ENCODE results near the gene RTN4IP1.
"Not testable (repeated sequence)": the region's sequence is repeated elsewhere in the genome, so short reads cannot be mapped to it uniquely, and the experiment has no call there.

The RTN4IP1 gene

DNA sequence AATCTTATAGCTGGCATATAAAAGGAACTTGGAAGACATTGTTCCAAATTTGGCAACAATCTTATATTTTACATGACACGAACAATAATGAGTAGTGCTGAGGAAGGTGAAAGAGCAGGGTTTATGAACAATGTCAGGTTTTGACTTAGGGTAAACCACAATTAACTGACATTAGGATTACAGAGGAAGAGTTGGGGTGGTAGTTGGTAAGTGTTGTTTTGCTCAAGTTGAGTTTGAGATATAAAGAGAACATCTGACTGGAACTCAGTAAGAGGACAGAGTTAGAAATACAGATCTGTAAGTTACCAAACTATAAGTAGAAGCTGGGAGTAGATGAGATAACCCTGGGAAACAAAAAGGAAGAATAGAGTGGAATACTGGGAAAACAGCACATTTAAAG, 15.1 kb downstream of the RTN4IP1 start:
- no peaks in the 10 kb centered on the region for H3K9me3 Mint-ChIP-seq
- no peak for DNase-seq
- H3K4me3 Mint-ChIP-seq, result no peak overlapping the region
- no peaks in the 10 kb centered on the region for H3K27me3 Mint-ChIP-seq
- peak overlapping the region in 1 of 2 donors; percentile 34 for H3K27ac Mint-ChIP-seq
- peaks cover 27% of the 10 kb centered on the region for H3K4me1 Mint-ChIP-seq
- ATAC-seq, result no peak

DNA sequence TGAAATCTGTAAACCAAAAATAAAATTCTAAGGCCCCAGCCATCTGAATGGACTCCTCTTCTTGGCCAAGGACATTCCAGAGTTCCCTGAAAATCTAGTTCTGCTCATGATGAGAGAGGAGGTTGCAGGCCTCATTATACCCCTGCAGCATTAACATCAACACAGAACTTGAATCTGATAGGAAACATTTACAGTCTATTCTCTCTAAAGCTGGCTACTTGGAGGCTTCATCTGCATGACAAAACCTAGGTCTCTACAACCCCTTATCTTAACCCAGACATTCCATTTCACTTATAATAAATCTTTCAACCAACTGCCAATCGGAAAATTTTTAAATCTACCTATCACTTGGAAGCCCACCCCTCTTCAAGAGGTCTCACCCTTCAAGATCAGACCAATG, 15.7 kb downstream of the RTN4IP1 start:
- Mint-ChIP-seq H3K4me1 (peaks cover 27% of the 10 kb centered on the region), H3K27me3 (no peaks in the 10 kb centered on the region), H3K9me3 (no peaks in the 10 kb centered on the region), H3K27ac (no peak overlapping the region), H3K4me3 (no peak overlapping the region)
- DNase-seq, result no peak
- ATAC-seq, result no peak

DNA sequence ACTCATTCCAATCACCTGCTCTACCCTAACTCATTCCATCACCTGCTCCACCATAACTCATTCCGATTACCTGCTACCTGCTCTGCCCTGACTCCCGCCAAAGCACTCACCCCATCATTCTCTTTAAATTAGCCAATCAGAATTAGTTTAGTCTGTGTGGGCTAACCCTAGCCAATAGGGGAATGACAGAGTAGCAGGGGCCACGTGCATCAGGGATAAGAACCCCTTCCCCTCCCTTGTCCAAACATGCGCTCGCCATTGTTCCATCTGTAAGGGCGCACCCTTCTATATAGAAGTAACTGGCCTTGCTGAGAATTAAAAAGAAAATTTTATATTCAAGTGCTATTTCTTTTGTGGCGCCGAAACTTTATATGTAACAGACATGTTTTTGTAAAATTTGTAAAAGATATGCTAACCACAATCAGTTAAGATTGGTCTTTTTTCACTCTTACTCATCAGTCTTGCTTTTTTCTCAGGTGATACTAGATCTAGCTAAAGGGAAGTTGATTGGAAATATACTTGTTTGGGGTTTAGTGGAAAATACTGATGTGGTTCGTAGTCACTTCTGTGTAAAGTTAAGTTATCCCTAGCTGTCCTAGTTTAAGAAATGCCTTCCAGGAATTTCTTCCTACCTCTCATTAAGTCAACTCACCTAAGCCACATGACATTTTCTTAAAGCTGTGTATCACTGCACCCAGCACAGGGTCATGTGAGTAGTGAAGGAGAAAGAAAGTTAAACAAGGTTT, 16.5 kb downstream of the RTN4IP1 start:
- no peak overlapping the region for H3K4me3 Mint-ChIP-seq

DNA sequence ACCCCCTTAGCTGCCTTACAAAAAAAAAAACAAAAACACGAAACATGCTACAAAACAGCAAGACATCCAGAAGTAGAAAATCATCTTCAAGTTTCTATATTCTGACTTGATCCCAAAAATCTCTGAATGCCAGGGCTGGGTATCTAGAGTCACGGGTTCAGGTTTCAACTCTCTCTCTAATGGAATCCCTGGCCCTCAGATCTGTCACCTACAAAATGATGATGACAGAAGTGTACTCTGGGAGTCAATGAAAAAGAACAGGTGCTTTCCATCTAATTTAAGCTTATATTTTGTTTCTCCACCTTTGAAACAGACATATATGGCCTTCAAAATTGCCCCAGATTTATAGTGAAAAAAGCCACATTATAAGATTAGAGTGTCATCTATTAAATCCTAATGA, 18.3 kb downstream of the RTN4IP1 start:
- H3K4me3 Mint-ChIP-seq, result no peak overlapping the region
- peaks cover 23% of the 10 kb centered on the region for H3K4me1 Mint-ChIP-seq
- H3K27ac Mint-ChIP-seq, result no peak overlapping the region
- H3K27me3 Mint-ChIP-seq, result no peaks in the 10 kb centered on the region
- no peaks in the 10 kb centered on the region for H3K9me3 Mint-ChIP-seq
- no peak for DNase-seq
- ATAC-seq, result no peak

More for the DNA sequence above, 16.5 kb downstream of the RTN4IP1 start:
- Mint-ChIP-seq H3K27ac (peak overlapping the region; percentile 9 to 18), H3K9me3 (no peaks in the 10 kb centered on the region), H3K27me3 (no peaks in the 10 kb centered on the region), H3K4me1 (peaks cover 27% of the 10 kb centered on the region)
- no peak for DNase-seq
- peak; percentile 37 for ATAC-seq

DNA sequence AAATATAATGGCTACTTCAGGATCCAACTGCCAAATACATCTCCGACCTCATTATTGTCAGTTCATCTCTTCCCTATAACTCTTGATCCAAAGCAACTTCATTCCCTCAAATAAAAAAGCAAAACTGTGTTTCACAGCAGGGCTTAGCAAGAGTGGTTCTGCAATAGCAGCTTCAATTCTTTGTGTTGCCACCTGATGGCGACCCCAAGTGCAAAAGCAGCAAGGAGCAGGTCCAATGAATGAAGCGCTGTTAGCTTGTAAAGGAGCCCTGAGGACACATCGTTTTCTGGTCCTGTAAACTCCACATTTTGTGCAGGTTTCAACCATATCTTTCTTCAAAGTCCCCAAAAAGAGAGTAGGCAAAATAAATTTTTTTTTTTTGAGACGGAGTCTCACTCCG, 19.6 kb downstream of the RTN4IP1 start:
- Mint-ChIP-seq H3K9me3 (no peaks in the 10 kb centered on the region), H3K4me1 (peaks cover 23% of the 10 kb centered on the region), H3K4me3 (no peak overlapping the region), H3K27ac (no peak overlapping the region), H3K27me3 (no peaks in the 10 kb centered on the region)
- ATAC-seq (peak; percentile 50), DNase-seq (peak; percentile 8 to 24)

DNA sequence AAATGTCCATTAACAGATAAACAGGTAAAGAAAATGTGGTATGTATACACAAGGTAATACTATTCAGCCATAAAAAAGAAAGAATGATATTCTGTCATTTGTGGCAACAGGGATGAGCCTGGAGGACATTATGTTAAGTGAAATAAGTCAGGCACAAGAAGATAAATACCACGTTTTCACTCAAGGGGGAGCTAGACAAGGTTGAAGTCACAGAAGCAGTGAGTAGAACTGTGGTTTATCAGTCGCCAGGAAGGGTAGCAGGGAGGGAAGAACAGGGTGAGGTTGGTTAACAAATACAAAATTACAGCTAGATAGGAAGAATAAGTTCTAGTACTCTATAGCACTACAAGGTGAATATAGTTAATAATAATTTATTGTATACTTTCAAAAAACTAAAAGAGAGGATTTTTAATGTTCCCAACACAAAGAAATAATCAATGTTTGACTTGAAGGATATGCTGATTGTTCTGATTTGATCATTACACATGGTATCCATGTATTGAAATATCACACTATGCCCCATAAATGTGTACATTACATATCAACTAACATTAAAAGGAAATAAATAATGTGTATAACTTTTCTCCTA, 21.1 kb downstream of the RTN4IP1 start:
- H3K4me3 Mint-ChIP-seq, result no peak overlapping the region
- peak; percentile 67 for ATAC-seq

DNA sequence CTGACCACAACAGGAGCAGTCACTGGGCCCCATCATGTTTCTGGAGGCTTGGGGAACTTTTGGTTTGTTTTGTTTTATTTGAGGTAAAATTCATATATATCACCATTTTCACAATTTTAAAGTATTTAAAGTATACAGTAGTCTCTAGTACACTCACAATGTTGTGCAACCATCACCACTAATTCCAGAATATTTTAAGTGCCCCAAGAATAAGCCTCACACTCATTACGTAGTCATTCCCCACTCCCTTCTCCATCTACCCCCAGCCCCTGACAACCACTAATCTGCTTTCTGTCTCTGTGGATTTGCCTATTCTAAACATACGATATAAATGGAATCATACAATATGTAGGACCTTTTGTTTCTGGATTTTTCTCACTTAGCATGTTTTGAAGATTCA, 29.0 kb downstream of the RTN4IP1 start:
- Mint-ChIP-seq H3K27me3 (no peaks in the 10 kb centered on the region), H3K4me1 (no peaks in the 10 kb centered on the region), H3K4me3 (no peak overlapping the region), H3K27ac (no peak overlapping the region), H3K9me3 (no peaks in the 10 kb centered on the region)
- no peak for DNase-seq
- ATAC-seq, result no peak

More for the DNA sequence above, 21.1 kb downstream of the RTN4IP1 start:
- Mint-ChIP-seq H3K4me1 (peaks cover 10% of the 10 kb centered on the region), H3K9me3 (no peaks in the 10 kb centered on the region), H3K27ac (no peak overlapping the region), H3K27me3 (no peaks in the 10 kb centered on the region)
- DNase-seq, result peak in 1 of 2 donors; percentile 14

DNA sequence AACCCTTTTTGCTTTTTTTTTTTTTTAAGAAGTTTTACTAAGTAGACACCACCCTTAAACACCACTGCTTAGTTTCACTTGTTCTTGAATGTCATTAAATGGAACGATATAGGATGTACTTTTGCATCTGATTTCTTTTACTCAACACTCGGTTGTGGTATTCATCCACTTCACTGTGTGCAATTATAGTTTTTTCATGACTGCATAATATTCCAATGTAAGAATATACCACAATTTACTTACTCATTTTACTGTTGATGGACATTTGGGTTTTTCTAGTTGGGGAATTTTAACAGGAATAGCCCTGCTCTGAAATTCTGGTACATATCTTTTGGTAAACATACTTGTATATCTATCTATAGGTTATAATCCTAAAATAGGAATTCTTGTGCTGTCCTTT, 29.9 kb downstream of the RTN4IP1 start:
- Mint-ChIP-seq H3K4me3 (no peak overlapping the region), H3K4me1 (no peaks in the 10 kb centered on the region), H3K27me3 (no peaks in the 10 kb centered on the region), H3K27ac (no peak overlapping the region), H3K9me3 (no peaks in the 10 kb centered on the region)
- ATAC-seq, result no peak
- DNase-seq, result no peak

DNA sequence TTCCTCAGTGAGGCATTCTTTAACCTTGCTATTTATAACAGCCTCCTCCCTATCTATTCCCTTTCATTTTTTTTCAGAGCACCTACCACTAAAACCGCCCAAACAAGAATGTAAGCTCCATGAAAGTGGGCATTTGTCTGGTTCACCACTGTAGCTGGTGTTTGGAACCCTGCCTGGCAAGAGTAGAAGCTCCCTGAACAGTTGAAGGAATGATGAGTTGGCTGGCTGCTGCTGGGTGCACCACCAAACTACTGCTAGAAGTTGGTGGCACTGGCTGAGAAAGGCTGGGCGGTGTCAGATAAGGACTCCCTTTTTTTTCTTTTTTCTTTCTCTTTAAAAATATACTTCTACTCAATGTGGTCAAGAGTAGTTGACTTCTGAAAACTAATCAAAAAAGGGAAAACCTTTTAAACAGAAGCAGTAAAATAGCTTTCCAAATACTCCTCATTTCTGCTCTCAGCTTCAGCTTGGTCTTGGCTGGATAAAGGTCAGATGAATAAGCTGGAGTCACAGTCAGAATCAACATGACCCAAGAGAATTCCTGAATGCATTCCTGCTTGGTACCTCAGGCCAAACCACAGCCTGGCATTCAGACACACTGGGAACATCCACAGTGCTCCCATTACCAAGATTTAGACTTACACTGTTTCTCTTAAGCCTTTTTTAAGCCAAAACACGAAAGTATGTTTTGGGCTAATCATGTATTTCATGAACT, 38.0 kb downstream of the RTN4IP1 start:
- H3K27ac Mint-ChIP-seq, result no peak overlapping the region

DNA sequence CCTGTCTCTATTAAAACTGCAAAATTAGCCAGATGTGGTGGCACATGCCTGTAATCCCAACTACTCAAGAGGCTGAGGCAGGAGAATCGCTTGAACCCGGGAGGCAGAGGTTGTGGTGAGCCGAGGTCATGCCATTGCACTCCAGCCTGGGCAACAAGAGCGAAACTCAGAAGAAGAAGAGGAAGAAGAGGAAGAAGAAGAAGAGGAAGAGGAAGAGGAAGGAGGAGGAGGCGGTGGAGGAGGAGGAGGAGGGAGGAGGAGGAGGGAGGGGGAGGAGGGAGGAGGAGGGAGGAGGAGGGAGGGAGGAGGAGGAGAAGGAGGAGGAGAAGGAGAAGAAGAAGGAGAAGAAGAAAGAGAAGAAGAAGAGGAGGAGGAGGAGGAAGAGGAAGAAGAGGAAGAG, 40.4 kb downstream of the RTN4IP1 start:
- not testable (repeated sequence) for H3K27ac Mint-ChIP-seq, H3K4me1 Mint-ChIP-seq, H3K27me3 Mint-ChIP-seq, H3K4me3 Mint-ChIP-seq, DNase-seq, H3K9me3 Mint-ChIP-seq, ATAC-seq

More for the DNA sequence above, 38.0 kb downstream of the RTN4IP1 start:
- DNase-seq (no peak), ATAC-seq (no peak)
- Mint-ChIP-seq H3K4me3 (no peak overlapping the region), H3K9me3 (no peaks in the 10 kb centered on the region), H3K27me3 (no peaks in the 10 kb centered on the region), H3K4me1 (peaks cover 5% of the 10 kb centered on the region)

DNA sequence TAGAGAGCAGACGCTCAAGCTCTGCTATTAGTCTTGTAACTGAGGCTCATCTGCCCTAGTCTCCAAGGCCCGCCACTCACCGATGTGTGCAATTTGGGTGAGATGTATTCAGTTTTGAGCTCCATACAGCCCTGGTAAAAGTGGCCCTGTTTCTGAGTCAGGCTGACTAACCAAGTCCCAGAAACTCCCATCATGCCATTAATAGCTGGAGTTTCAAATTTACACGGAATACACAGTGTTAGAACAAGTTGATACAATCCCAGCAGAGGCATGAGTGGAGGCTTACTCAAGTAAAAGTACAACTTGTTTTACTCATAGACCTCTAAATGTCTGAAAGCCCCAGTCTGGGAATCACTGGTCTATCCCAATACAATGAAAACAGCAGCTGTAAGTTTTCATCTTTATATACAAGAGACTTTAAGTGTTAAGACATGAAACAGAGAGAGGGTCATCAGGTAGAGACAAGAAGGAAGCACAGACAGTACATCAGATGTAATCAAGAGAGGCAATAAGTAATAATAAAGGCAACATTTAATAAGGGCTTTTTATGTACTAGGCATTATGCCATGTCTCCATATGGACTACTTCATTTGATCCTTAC, 42.4 kb downstream of the RTN4IP1 start:
- DNase-seq (no peak), ATAC-seq (no peak)
- Mint-ChIP-seq H3K27me3 (no peaks in the 10 kb centered on the region), H3K4me3 (no peak overlapping the region), H3K4me1 (peaks cover 5% of the 10 kb centered on the region), H3K27ac (peak overlapping the region in 1 of 2 donors; percentile 28), H3K9me3 (no peaks in the 10 kb centered on the region)

DNA sequence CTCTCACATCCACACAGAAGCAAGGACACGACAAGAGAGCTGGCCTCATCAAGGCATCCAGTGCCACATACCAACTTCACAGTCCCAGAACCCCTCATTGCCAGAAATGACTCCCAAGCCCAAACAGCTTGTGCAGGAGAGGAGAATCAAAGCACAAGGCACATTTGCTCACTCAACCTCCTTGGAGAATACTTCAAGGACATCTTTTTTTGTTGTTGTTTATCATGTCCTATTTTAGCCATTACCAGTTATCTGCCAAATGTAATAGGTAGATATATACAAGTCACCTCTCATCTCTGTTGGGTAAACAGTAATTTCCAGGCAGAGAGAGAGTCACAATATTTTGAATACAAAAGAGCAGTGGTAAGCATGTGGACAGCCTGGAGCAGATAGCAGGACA, 47.8 kb downstream of the RTN4IP1 start:
- H3K9me3 Mint-ChIP-seq, result no peaks in the 10 kb centered on the region
- DNase-seq, result no peak
- H3K4me1 Mint-ChIP-seq, result no peaks in the 10 kb centered on the region
- no peak overlapping the region for H3K27ac Mint-ChIP-seq
- H3K4me3 Mint-ChIP-seq, result no peak overlapping the region
- no peaks in the 10 kb centered on the region for H3K27me3 Mint-ChIP-seq
- no peak for ATAC-seq

DNA sequence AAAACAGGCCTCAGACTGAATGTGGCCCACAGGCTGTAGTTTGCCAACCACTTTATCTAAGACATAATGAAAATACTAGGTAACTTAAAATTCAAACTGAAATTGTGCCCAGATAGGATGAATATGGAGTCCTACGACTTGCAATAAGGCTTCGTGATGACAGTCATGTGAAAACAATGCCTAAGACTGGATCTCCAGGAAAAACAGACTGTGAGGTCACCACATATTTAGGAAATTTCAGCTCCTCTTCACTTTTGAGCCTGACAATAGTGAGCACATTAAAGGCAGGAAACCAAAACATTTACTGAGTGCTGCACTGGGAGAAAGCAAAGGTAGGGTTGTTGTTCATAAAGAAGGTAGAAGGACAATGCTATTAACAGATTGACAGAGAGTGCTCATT, 50.0 kb downstream of the RTN4IP1 start:
- Mint-ChIP-seq H3K4me1 (peaks cover 13% of the 10 kb centered on the region), H3K27me3 (no peaks in the 10 kb centered on the region), H3K27ac (no peak overlapping the region), H3K4me3 (no peak overlapping the region), H3K9me3 (no peaks in the 10 kb centered on the region)
- ATAC-seq (no peak), DNase-seq (no peak)

DNA sequence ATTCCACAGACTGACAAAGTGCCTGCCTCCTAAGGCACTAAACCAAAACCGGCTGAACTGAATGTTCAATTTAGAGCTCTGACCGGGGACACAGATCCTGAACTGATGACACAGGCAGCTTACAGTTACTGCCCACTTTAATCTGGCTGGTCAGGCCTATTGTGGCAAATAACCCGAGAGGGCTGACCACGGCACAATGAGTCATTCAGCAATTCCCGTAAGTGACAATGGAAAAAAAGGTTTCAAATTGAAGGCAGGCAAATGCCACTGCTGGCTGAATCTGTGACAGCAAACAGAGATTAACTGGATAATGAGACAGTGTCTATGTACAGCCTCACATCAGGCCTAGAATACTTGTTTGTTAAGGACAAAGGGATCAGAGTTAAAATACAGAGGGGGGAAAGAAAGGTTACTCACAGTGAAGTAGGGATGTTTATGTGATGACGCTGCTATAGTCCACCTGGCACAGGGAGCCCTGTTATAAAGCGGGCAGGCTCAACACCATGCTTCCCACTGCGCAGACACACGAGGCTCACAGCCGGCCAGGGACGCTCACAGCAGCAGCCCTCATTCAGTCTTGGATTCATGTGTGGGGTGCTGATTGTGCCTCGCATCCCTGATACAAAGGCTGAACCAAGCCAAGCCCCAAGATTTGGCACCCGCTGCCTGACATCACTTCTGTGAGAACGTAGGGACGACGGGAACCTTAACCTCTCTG, 54.4 kb downstream of the RTN4IP1 start:
- H3K27ac Mint-ChIP-seq, result peak overlapping the region in 1 of 2 donors; percentile 43
- no peak overlapping the region for H3K4me3 Mint-ChIP-seq
- peaks cover 13% of the 10 kb centered on the region for H3K4me1 Mint-ChIP-seq
- DNase-seq (no peak), ATAC-seq (peak; percentile 18)
- H3K9me3 Mint-ChIP-seq, result no peaks in the 10 kb centered on the region
- H3K27me3 Mint-ChIP-seq, result no peaks in the 10 kb centered on the region

DNA sequence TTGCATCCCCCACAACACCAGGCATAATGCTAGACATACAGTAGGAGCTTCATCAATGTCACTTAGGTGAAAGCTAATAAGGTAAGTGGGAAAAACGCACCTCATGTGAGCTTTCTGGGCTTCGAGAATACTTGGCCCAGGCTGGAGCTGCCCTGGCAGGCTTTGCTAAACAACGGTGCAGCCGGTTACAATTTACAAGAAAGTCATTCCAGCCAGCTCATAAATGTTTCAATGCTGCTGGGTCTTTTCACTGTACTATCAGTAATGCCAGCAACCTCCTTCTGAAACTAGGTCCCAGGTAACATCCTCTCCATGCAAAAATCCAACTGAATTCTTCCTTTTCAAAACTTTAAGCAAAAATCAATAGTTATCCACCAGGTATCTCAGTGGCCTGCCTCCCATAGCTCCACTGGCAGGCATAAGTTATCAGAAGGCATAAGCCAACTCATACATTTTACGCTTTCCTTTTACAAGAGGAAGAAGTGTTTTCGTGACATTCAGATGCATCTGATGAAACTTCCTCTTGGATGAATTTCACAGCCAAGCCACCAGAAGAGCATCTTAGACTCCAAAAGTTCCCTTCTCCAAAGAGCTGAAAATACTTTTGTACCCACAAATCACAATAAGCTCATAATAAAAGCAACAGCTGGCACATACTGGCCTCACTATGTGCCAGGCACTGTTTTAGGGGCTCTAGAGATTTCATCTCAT, 56.3 kb downstream of the RTN4IP1 start:
- Mint-ChIP-seq H3K4me3 (no peak overlapping the region), H3K4me1 (peaks cover 13% of the 10 kb centered on the region), H3K27me3 (no peaks in the 10 kb centered on the region), H3K9me3 (no peaks in the 10 kb centered on the region), H3K27ac (no peak overlapping the region)
- DNase-seq (no peak), ATAC-seq (no peak)
